ENCODE measurements around the gene FGR.

The FGR gene

DNA sequence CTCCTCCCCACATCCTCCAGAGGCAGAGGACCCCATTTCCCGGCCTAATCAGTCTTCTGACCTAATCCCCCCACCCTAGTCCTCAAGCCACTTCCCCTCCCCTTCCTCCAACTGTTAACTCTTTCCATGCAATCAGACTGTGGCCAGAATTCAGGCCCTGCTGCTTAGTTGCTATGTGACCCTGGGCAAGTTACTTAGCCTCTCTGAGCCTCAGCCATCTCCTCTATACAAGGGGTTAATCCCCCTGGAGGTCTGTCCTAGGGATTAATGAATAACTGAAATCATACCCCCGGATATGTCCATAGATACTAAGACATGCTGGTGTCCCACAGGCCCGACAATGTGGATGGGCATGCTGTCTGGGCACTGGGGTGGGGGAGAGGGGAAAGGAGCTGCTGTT, 49.3 kb downstream of the FGR start:
- no peak for DNase-seq (ENCODE audit: low spot score)

DNA sequence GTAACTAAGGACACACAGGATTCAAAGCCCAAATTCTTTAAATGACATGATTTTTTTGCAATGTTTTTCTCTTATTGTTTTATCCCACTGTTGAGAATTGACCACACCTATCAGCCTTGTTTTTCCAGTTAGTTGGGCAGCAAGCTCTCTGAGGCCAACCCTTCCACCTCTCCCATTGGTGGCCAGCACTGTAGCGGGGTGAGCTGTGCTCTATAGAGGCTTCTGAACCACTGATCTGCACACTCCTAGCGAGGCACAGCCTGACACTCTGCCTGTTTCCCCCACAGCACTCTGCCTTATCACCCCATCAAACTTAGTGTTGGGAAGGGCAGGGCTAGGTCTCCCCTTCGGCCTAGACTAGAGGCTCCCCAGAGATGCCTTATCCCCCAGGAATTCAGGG, 50.5 kb downstream of the FGR start:
- no peak for DNase-seq (ENCODE audit: low spot score)

DNA sequence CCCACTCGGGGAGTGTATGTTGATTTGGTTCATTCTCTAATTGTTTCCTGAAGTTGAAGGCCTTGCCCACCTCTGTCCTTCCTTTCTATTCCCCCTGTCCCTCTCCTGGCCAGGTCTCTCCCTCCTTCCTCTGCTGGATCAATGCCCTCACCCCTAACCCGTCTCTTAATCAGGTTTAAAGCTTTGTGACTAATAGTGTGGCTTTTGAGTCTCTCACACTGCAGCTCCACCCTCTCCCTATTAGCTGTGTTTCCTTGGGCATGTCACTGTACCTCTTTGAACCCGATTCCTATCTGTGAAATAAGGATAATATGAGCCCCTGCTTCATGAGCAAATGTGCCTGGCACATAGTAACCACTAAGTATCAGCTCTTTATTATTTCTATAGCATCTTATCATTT, 51.5 kb downstream of the FGR start:
- no peak for DNase-seq (ENCODE audit: low spot score)

DNA sequence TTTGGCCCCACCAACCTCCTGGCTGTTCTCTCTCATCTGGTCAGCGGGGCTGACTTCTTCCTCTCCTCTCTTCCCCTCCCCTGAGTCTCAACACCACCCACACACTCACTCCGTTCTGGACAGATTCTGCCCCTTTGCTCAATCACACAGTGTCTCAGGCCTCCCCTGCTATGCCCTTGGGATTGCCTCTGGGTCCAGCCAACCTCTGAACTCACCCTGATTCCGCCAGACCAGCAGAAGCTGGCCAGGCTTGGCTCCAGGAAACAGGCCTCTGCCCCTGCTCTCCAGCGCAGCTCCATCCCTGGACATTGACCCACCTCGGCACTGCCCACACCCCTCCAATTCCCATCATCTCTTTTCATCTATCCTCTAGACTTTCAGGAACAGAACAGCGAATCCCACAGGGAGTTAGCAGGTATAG, 53.2 kb downstream of the FGR start:
- no peak for DNase-seq (ENCODE audit: low spot score)

DNA sequence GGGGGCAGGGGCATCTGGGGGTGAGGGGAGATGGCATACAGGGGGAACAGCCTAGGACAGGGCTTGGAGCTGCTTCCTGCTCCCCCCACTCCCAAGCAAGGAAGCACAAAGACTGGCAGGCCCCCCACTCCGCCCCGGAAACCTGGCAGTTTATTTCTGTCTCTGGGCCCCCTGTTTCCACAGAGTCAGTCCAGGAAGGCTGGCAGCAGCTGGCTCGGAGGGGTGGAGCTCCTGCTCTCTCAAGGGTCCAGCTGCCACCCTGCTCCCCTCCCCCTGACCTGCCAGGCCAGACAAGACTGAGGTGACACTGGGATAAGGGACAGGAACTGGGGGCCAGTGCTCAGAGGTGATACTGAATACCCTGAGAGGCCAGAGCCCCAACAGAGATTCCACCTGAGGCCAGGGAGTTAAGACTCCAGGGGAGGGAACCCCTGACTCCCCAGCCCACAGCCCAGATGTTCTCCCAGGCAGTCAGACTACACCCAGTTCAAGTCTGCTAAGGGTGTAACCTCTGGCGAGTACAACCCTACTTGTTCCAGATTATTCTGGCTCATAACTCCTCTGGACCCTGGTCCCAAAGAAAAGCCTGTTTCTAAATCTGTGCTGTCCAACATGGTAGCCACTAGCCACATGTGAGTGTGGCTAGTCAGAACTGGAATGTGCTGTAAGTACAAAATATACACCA, 57.3 kb downstream of the FGR start:
- DNase-seq (ENCODE audit: low spot score): no peak

DNA sequence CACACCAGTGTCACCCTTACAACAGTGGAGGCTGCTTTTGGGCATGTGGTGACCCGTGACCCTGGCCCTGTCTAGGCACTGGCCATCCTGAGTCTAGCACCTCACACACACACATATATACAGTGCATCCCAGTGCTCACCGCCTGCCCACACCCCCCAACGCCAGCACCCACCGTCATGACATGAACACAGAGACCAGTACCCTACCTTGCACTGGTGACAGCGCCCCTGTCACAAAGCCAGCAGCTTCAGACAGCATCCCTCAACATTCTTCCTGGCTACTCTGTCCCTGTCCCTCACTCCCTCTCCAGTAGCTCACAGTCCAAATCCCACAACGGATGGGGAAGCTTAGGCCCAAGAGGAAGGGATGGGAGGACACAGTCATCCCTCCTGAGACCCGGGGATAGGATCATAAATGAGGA, 58.2 kb downstream of the FGR start:
- no peak for DNase-seq (ENCODE audit: low spot score)

DNA sequence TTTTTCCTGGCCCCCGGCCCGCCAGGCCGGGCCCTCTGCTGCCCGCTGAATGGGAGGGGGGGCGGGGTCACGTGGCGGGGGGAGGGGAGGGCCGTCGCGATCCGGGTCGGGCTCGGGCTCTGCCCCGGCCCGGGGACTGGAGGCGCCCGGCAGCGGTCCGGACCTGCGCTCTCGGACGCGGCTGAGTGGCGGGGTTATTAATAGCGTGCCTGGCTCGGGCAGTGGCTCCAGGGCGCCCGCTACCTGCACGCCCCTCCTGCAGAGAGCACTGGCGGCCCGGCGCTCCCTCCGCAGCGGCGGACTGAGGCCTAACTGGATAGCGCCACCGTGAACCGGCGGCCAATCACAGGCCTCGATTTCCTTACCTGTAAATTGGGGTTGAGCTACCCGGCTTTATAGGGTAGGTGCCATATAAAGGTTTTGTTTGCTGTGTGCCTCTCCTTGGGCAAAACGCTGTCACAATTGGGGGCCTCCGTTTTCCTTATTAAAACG, 59.1 kb downstream of the FGR start:
- DNase-seq (ENCODE audit: low spot score): no peak

DNA sequence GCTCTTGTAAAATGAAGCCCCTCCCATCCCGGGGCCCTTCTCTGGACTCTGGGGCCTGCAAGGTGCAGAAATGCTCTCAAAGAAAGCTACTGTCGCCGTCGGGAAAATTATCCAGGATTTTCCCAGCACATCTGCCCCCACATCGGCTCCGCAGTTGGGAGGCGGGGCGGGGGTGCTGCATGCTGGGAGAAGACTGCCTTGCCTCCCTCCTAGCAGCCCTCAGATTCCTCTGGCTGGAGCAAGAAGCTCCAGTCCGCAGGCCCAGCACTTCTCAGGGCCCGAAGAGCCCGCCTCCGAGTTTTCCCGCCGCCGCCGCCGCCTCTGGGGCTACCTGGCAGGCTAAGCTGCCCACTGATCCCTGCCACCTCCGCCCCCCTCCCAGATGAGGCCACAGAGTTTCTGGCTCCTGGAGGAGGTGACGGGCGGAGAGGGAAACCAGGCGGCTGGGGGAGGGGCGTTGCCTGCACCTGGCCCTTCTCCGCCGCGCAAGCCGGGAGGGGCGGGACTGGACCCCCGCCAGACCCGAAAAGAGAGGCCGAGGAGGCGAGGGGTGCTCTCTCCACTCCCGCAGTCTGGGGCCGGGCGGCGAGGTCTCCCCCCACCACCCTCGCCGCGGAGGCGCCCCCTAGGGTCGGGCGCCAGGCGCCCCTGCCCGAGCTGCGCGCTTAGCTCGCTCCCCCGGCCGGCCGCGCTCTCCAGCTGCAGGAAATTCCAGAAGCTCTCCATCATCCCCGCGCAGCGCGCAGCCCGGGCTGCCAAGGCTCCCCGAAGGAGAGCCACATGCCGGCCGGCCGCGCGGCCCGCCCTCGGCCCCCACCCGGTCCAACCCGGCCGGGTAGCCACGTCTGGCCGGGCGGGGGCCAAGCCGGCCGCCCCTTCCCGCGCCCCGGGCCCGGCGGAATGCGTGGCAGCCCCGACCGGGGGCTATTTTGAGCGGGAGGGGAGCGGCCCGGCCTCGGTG, 59.8 kb downstream of the FGR start:
- no peak for DNase-seq (ENCODE audit: low spot score)

DNA sequence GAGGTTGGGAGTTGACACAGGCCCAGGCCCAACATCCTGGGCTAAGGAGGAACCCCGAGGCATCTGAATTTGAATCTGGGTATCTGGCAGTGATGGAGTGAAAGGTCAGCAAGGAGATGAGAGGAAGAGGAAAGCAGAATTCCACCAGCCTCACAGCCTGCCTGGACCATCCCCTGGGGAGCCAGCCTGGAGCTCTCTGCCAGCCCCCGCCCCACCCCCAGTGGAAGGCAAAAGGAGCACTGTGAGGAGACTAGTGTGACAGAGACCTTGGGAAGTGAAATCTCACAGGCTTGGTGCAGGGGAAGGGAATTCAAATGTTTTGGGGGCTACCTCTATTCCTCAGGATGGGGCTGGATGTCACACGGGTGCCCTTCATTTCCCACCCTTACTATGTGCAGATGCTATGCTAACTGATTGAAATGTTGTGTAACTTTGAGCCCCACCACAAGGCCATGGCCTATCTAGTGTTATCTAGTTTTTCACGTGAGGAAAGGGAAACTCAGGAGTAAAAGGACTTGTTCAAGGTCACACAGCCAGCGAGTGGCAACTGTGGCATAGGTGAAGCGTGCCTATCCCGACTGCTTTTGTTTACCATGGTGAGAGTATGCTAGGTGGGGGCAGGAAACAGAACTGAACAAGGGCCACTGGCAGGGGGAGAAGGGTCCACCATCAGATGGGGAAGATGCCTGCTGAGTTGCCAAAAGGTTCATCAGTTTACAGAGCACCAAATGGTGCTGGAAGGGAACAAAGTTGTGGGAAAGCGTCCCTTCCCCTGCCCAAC, 60.8 kb downstream of the FGR start:
- DNase-seq (ENCODE audit: low spot score): no peak

DNA sequence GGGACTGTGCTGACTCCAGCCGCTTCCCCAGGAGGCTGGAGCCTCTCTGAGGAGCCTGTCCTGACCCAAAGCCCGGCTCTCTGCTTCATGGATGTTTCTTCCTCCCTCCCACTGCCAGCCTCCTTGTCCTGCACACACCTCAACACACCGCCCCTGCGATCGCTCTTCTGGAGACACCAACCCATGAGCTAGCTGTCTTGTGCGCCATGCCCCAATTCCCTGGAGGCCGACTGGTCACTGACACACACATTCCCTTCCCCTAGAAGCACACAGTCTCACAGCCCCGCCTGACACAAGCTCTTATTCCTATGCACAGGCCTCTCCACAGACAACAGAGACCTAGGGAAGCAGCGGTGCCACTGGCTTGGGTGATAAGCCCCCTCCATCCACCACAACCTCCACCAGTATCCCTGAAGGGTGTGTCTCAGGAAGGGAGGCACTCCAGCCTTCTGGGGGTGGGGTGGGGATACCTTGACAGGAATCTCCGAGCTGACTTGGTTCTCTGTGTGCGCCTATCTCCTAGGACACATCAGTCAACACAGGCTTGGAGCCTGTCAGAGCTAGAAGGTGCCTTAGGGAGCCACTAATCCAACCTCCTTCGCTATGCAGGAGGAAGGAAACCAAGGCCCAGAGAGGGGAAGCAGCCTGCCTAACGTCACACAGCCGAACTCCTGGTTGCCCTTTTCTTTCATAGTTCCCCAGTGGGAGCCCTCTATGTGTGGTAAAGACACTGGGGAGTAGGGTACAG, 62.1 kb downstream of the FGR start:
- no peak for DNase-seq (ENCODE audit: low spot score)

DNA sequence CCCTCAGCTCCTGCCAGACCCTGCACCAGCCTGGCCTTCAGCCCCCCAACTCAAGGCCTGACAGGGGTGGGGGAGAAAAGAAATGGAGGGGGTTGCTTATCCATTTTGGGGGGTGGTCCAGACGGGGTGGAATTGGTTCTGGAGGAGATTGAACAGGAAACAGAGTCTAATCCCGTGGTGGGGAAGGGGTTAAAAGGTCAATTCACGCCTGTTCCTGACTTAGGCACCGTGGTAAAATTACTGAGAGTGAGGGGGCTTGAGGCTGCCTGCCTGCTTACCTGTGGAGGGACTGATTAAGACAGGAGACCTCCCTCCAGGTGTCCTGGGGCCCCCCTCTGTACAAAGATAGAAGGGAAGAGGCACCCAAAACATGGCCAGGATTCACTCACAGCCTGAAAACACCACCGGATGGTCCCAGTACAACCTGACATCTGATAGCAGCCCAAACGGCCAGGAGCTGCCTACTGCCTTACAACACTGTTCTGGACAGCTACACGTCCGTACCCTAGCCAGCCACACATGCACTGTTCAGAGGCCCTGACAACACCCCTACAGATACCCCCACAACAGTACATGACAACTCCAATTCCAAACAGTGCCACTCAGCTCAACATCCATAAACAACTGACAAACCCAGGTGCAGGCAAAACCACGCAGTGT, 62.8 kb downstream of the FGR start:
- no peak for DNase-seq (ENCODE audit: low spot score)

DNA sequence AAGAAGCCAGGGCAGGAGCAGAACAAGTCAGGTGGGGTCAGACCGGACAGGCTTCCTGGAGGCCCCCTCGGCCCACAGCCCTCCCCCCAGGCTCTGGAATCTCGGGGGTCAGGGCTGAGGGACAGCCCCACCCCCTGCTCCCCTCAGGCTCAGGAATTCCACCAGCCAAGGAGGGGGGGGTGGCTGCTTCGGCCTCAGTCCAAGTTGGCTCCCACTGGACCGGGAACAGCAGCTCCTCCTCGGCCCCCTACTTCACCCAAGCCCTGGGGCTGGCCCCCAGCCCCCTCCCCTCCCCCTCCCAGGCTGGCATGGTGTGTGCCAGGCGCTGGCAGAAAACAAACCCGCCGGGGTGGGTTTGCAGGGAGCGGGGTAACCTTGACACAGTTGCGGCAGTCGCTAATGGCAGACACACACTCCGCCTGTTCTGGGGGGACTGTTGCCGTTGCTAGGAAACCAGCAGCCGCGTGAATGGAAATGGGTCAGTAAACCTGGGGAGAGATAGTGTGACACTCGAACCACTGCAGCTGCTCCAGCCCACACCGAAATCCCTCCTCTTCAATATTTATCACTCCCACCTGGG, 63.5 kb downstream of the FGR start:
- no peak for DNase-seq (ENCODE audit: low spot score)

DNA sequence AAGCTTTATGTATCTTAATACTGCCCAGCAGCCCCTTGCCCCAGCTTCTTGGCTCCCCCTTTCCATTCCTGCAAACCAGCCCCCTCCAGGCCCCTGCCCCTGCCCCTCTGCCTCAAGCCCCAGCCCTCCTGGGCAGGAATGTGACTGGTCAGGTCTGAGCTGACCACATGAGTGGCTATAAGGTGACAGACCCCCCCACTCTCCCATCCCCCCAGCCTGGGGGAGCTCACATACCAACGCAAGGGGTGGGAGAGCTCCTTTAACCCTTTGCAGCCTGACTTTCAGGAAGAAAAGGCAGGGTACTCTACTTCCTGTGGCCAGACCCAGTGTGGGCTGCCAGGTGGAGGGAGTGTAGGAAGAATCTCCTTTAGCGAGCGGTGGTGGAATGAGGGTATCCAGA, 64.2 kb downstream of the FGR start:
- DNase-seq (ENCODE audit: low spot score): no peak

DNA sequence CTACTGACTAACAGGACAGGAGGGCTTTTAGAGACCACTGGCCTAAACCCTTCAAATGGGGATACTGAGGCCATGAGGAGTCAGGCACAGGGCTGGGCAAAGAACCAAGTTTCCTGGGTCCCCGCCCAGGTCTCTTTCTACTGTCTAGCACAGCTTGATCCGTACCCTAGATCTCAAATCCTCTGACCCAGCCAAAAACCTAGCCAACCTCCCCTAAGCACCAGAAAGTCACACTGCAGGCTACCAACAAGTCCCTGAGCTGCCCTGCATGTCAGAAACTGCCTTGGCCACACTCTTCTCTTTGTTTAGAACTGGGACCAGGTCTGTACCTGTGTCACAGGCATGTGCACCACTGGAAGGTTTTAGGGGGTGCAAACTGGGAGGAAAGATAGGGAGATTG, 64.6 kb downstream of the FGR start:
- DNase-seq (ENCODE audit: low spot score): no peak

DNA sequence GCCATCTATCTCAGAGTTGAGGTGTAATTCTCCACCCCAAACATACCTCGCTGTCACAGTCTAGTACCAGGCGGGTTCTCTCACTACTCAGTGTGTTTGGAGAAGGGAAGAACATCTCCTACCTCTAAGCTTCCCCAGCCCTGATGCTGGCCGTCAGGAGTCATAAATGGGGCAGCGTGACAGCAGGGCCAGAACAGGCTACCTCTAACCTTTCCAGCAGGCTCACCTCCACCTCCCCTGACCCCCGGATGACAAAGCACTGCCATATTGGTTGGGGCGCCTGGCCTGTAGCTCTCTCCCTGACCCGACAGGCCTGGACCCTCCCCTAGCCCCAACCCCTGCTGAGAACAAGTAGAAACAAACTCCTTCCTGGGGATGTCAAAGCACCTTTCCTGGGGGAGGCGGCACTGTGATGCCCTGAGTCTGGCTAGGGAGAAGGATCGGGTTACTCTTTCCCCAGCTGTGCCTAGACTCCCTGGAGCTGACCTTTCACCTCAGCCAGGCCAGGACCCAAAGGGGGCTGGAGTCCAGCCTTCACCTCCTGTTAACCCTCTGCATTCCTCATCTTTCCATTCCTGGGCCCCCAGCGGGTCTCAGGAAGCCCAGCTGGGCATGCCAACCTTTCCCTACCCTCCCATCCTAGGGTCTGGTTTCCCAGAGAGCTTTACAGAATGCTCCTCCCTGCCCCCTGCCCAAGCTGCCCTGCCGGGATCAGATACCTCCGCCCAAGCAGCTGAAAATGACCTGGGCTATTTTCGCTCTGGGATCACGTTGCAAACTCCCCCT, 65.3 kb downstream of the FGR start:
- DNase-seq (ENCODE audit: low spot score): no peak

DNA sequence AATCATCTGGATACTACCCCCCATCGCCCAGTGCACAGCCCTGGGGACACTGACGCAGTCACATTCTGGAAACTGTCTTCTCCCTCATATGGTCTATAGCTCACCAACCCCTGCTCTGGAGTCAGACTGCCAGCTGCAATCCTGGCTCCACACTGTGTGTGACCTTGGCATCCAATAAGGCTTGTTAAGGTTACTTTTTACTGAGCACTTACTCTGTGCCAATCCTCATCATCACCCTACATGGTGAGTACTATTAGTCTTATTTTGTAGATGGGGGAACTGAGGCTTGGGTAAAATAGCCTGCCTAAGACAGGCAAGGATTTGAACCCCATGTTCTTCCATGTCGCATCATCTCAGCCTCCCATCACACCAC, 65.9 kb downstream of the FGR start:
- DNase-seq (ENCODE audit: low spot score): no peak

DNA sequence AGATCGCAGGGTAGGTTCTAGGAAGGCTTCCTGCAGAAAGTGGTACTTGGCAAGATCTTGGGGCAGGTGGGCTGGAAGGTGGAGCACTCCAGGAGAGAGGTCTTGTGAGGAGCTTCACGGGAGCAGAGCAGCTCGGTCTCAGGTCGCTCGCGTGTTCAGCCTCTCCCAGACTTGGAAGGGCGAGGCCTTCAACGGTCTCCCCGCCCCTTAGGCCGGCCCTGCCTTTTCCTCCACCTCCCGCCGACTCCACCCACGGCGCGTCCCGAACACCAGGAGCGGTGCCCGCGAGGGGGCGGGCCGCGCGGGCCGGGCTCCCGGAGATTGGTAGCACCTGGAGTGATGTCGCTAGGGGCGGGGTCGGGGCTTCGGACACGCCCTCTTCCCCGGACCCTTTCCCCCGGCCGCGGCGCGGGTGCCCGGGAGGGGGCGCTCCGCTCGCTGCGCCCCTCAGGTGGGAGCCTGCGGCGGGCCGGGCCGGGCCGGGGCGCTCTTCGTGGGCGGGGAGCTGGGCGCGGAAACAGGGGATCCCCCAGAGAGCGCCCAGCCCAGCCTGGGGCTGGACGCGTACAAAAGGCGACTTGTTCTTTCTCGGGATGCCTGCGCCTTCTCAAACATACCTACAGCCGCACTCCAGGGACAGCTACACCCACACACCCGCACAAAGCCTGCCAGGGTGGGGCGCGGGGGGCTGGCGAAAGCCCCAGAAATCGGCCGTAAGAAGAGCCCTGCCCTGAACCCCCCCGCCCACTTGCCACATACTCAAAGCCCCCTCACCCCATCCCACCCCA, 66.5 kb downstream of the FGR start:
- DNase-seq (ENCODE audit: low spot score): peak; percentile 93

DNA sequence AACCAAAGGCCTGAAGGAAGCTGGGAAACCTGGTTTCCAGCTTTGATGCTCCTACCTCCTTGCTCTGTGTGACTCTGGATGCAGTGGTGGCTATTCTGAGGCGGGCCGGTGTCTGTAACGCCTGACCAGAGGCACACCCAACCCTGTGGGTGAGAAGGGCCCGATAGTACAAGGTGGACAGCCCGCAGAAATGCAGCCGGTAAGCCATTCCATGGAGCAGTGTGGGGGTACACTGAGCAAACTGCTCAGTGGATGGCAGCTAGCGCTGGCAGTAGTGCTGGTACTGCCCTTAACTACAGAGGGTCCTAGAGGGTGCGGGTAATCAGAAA, 67.0 kb downstream of the FGR start:
- DNase-seq (ENCODE audit: low spot score): no peak

DNA sequence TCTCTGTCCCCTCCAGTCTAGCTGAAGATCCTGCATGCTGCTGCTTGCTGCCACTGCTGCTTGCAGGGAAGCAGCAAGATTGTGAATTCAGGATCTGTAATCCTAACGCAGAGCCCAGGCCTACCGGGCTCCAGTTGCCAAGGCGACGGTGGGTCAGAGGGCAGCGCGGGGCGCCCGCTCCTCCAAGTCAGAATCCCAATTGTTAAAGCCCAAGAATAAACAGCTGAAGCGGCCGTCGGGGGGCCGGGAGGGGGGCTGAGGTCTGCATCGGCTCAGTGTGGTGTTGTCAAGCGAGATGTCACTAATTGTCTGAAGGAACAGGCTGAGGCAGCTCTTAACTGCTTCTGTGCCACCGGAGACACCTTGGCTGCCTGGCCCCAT, 67.8 kb downstream of the FGR start:
- DNase-seq (ENCODE audit: low spot score): no peak
